H1 (cell line): ENCODE measurements around the gene PRKAG3. TPM values are rescaled to one million over a fixed set of nuclear protein-coding genes. Genes with fewer than 3 reads are reported as not detected.

Experiments
- CTCF ChIA-PET: fragments of 300-600 bp; sonication (Branson Sonifier 250); formaldehyde crosslinking; loops from one replicate; lab custom pipeline; 2021; ENCODE audit not compliant: partially characterized antibody; lab: Charles Lee
- POLR2A ChIA-PET: fragments of 300-600 bp; sonication (Branson Sonifier 250); formaldehyde crosslinking; loops from one replicate; lab custom pipeline; 2021; ENCODE audit warnings: inconsistent platforms; ENCODE audit not compliant: partially characterized antibody; lab: Charles Lee
- DNase-seq, 2 experiments: peaks; one replicate each; pipeline versions ENCODE4 v3.0.0 to v3.0.0-alpha.2; 2010 to 2022; ENCODE audit warnings: low spot score in 2 of 2, low read depth in 1 of 2, mixed read lengths in 1 of 2
- FAIRE-seq: peaks from 2 replicates; lab custom pipeline; 2011; peaks lifted over from hg19 to GRCh38; lab: Jason Lieb, UNC
- H2AFZ ChIP-seq: 2 replicates; pipeline ENCODE4 v1.8.1; 2012; ENCODE audit warnings: low read length, inconsistent platforms
- H2AK5ac ChIP-seq: 2 replicates; pipeline ENCODE4 v1.6.1; 2013; ENCODE audit warnings: low read depth, low read length
- H2BK120ac ChIP-seq: replicated peaks from 2 replicates; pipeline ENCODE3; 2013; ENCODE audit warnings: low read depth, low read length, inconsistent platforms
- H2BK12ac ChIP-seq: 2 replicates; pipeline ENCODE4 v1.6.1; 2013; ENCODE audit warnings: low read depth, low read length
- H2BK15ac ChIP-seq: 2 replicates; pipeline ENCODE4 v1.6.1; 2013; ENCODE audit warnings: low read length
- H2BK20ac ChIP-seq: 2 replicates; pipeline ENCODE4 v1.6.1; 2013; ENCODE audit warnings: low read length
- H2BK5ac ChIP-seq: 2 replicates; pipeline ENCODE4 v1.6.1; 2013; ENCODE audit warnings: low read depth, low read length
- H3K14ac ChIP-seq: 2 replicates; pipeline ENCODE4 v1.6.1; 2013; ENCODE audit warnings: inconsistent platforms; ENCODE audit not compliant: insufficient read length
- H3K18ac ChIP-seq: 2 replicates; pipeline ENCODE4 v1.6.1; 2013; ENCODE audit warnings: low read length; ENCODE audit errors: extremely low read depth
- H3K23ac ChIP-seq: 2 replicates; pipeline ENCODE4 v1.6.1; 2013; ENCODE audit warnings: inconsistent platforms; ENCODE audit not compliant: insufficient read length
- H3K23me2 ChIP-seq: 2 replicates; pipeline ENCODE4 v1.6.1; 2013; ENCODE audit warnings: low read depth, low read length
- H3K27ac ChIP-seq: 2 replicates; pipeline ENCODE4 v1.6.1; 2011; ENCODE audit warnings: low read depth, low read length, inconsistent platforms
- H3K27me3 ChIP-seq, 4 experiments: replicated peaks in 1 of 4; 1 replicate in 1 of 4; 2 replicates in 3 of 4; pipeline versions ENCODE4 v1.6.1 to v1.8.1; 2011 to 2013; ENCODE audit warnings: low read length in 3 of 4, mild to moderate bottlenecking in 3 of 4, inconsistent platforms in 2 of 4, mixed read lengths in 2 of 4, moderate library complexity in 1 of 4; ENCODE audit not compliant: control insufficient read depth in 3 of 4, insufficient read depth in 3 of 4; ENCODE audit errors: extremely low read depth in 1 of 4
- H3K36me3 ChIP-seq, 4 experiments: 2 replicates each; pipeline versions ENCODE4 v1.6.1 to v1.8.1; 2011 to 2013; ENCODE audit warnings: mild to moderate bottlenecking in 4 of 4, low read length in 3 of 4, moderate library complexity in 2 of 4, control low read depth in 1 of 4, inconsistent platforms in 1 of 4; ENCODE audit not compliant: insufficient read depth in 4 of 4, control insufficient read depth in 2 of 4
- H3K4ac ChIP-seq: replicated peaks from 2 replicates; pipeline ENCODE3; 2013; ENCODE audit warnings: low read length, low read depth, mixed read lengths, inconsistent platforms; ENCODE audit not compliant: insufficient read length
- H3K4me1 ChIP-seq, 4 experiments: replicated peaks in 1 of 4; 1 replicate in 1 of 4; 2 replicates in 3 of 4; pipeline versions ENCODE4 v1.6.1 to v1.8.1; 2011 to 2013; ENCODE audit warnings: low read length in 3 of 4, inconsistent platforms in 2 of 4, mixed read lengths in 1 of 4; ENCODE audit not compliant: insufficient read depth in 4 of 4, control insufficient read depth in 3 of 4
- H3K4me2 ChIP-seq, 2 experiments: 2 replicates each; pipeline versions ENCODE4 v1.6.1 to v1.8.1; 2011 to 2013; ENCODE audit warnings: low read depth in 2 of 2, low read length in 2 of 2, control low read depth in 1 of 2, inconsistent platforms in 1 of 2, mild to moderate bottlenecking in 1 of 2; ENCODE audit not compliant: insufficient read depth in 1 of 2
- H3K4me3 ChIP-seq, 4 experiments: fragments of 200-600, 300-600 bp in 1 of 4; sonication (generic), shearing (Covaris generic), sonication (Bioruptor Twin) in 1 of 4; 2 replicates each; pipeline versions ENCODE4 v1.5.1 to v1.8.1; 2011 to 2016; ENCODE audit warnings: low read length in 4 of 4, low read depth in 3 of 4, control low read depth in 2 of 4, inconsistent platforms in 2 of 4, mild to moderate bottlenecking in 2 of 4, mixed read lengths in 1 of 4, moderate library complexity in 1 of 4; ENCODE audit not compliant: insufficient read depth in 2 of 4; ENCODE audit errors: extremely low read depth in 1 of 4
- H3K56ac ChIP-seq: replicated peaks from 2 replicates; pipeline ENCODE3; 2013; ENCODE audit warnings: low read depth, mild to moderate bottlenecking, mixed read lengths, low read length, inconsistent platforms; ENCODE audit not compliant: insufficient read length
- H3K79me1 ChIP-seq: 2 replicates; pipeline ENCODE4 v1.6.1; 2013; ENCODE audit warnings: low read depth, low read length, control low read depth
- H3K79me2 ChIP-seq, 2 experiments: 2 replicates each; pipeline versions ENCODE4 v1.6.1 to v1.8.1; 2012 to 2013; ENCODE audit warnings: low read length in 2 of 2, mild to moderate bottlenecking in 2 of 2, inconsistent platforms in 1 of 2; ENCODE audit not compliant: insufficient read depth in 2 of 2, control insufficient read depth in 1 of 2
- H3K9ac ChIP-seq, 4 experiments: replicated peaks in 1 of 4; 1 replicate in 1 of 4; 2 replicates in 3 of 4; pipeline versions ENCODE4 v1.6.1 to v1.8.1; 2011 to 2013; ENCODE audit warnings: low read depth in 3 of 4, low read length in 3 of 4, control low read depth in 2 of 4, mild to moderate bottlenecking in 2 of 4, moderate library complexity in 2 of 4, inconsistent platforms in 1 of 4; ENCODE audit errors: extremely low read depth in 1 of 4
- H3K9me3 ChIP-seq, 2 experiments: 2 replicates each; pipeline versions ENCODE4 v1.6.1 to v1.8.1; 2012 to 2013; ENCODE audit warnings: mild to moderate bottlenecking in 2 of 2, moderate library complexity in 2 of 2, control low read depth in 1 of 2, inconsistent platforms in 1 of 2, low read depth in 1 of 2, low read length in 1 of 2, mixed read lengths in 1 of 2; ENCODE audit not compliant: insufficient read depth in 2 of 2
- H4K20me1 ChIP-seq, 2 experiments: replicated peaks in 1 of 2; 2 replicates each; pipeline versions ENCODE3 to v1.8.1; 2011 to 2013; ENCODE audit warnings: inconsistent platforms in 2 of 2, low read length in 2 of 2, mild to moderate bottlenecking in 1 of 2; ENCODE audit not compliant: insufficient read depth in 2 of 2, control insufficient read depth in 1 of 2
- H4K5ac ChIP-seq: 2 replicates; pipeline ENCODE4 v1.6.1; 2013; ENCODE audit warnings: low read length, low read depth, mixed read lengths, inconsistent platforms; ENCODE audit not compliant: insufficient read length
- H4K8ac ChIP-seq: 2 replicates; pipeline ENCODE4 v1.8.0; 2013; ENCODE audit warnings: mild to moderate bottlenecking, moderate library complexity, low read length, inconsistent platforms; ENCODE audit not compliant: insufficient read depth; ENCODE audit errors: extremely low read depth
- H4K91ac ChIP-seq: replicated peaks from 2 replicates; pipeline ENCODE3; 2013; ENCODE audit warnings: low read length, mixed read lengths, inconsistent platforms; ENCODE audit not compliant: insufficient read length
- ASH2L ChIP-seq: fragments of 200-600, 300-600 bp; sonication (generic); IDR thresholded peaks from one replicate; pipeline ENCODE4 v1.7.1; 2017; ENCODE audit warnings: low read length
- ATF3 ChIP-seq: IDR thresholded peaks from 2 replicates; pipeline ENCODE4 v1.6.1; 2011; ENCODE audit warnings: low read depth, mild to moderate bottlenecking, low read length; ENCODE audit not compliant: insufficient read depth
- CHD1 ChIP-seq: IDR thresholded peaks from 2 replicates; pipeline ENCODE4 v1.6.1; 2012; ENCODE audit warnings: low read depth, low read length, improper control_type of control experiment
- CTBP2 ChIP-seq: IDR thresholded peaks from 2 replicates; pipeline ENCODE4 v1.7.0; 2011; ENCODE audit warnings: borderline replicate concordance, mild to moderate bottlenecking, moderate library complexity, mixed read lengths, low read length; ENCODE audit not compliant: insufficient read depth, insufficient read length
- GABPA ChIP-seq: IDR thresholded peaks from 2 replicates; pipeline ENCODE4 v1.6.1; 2011; ENCODE audit warnings: mild to moderate bottlenecking, low read length, moderate library complexity, borderline replicate concordance; ENCODE audit not compliant: insufficient read depth
- GTF2F1 ChIP-seq: IDR thresholded peaks from 2 replicates; pipeline ENCODE4 v1.6.1; 2012; ENCODE audit warnings: low read depth, low read length, improper control_type of control experiment, borderline replicate concordance
- KDM5A ChIP-seq: fragments of 200-600 bp; IDR thresholded peaks from 2 replicates; pipeline ENCODE4 v1.7.1; 2012; ENCODE audit warnings: mild to moderate bottlenecking, low read length, inconsistent platforms, mixed read lengths
- RBBP5 ChIP-seq: IDR thresholded peaks from 2 replicates; pipeline ENCODE4 v1.7.1; 2012; ENCODE audit warnings: low read depth, mild to moderate bottlenecking, inconsistent platforms, low read length, moderate library complexity, borderline replicate concordance
- SIRT6 ChIP-seq: IDR thresholded peaks from one replicate; pipeline ENCODE4 v1.7.1; 2012; ENCODE audit warnings: low read length, inconsistent platforms
- SIX5 ChIP-seq: IDR thresholded peaks from 2 replicates; pipeline ENCODE4 v1.6.1; 2011; ENCODE audit warnings: mild to moderate bottlenecking, low read depth, low read length
- SP1 ChIP-seq: IDR thresholded peaks from 2 replicates; pipeline ENCODE4 v1.6.1; 2011; ENCODE audit warnings: low read depth, low read length
- USF2 ChIP-seq: IDR thresholded peaks from 2 replicates; pipeline ENCODE4 v1.6.1; 2011; ENCODE audit warnings: low read length, improper control_type of control experiment
- WGBS, 2 experiments: shearing (Covaris generic) in 1 of 2; methylation state at CpG; one replicate each; pipeline versions ENCODE4 v1.1.6 to v1.1.7; 2013 to 2015; ENCODE audit warnings: low lambda C conversion rate in 2 of 2, mixed read lengths in 2 of 2, inconsistent platforms in 1 of 2, low coverage in 1 of 2, missing lambda C conversion rate in 1 of 2; ENCODE audit not compliant: insufficient replicate concordance in 2 of 2, insufficient coverage in 1 of 2, insufficient read length in 1 of 2; ENCODE audit errors: extremely low coverage in 1 of 2, missing lambda C conversion rate in 1 of 2; 5-methylcytosine and 5-hydroxymethylcytosine counted together
- polyA plus RNA-seq, 7 experiments: library from polyadenylated mRNA; depleted of rRNA in 3 of 7; stranded (reverse) in 5 of 7; unstranded in 2 of 7; fragments of >200 nt in 5 of 7; fragments of 200-250 nt in 2 of 7; gene quantifications; 1 replicate in 5 of 7; 2 replicates in 1 of 7; 4 replicates in 1 of 7; pipeline versions ENCODE4 v1.2.1 to v1.2.3, GENCODE V29; 2011 to 2013; ENCODE audit warnings: missing spikeins in 2 of 7, mixed read lengths in 2 of 7
- total RNA-seq: library from RNA; stranded (reverse); fragmentation: NEBNext Ultra II Directional; extraction: Animal tissue kit (Norgen Biotek cat#: 25700); gene quantifications from 2 replicates; pipeline ENCODE4 v1.2.1, GENCODE V29; 2021

The PRKAG3 gene
- total and polyA plus RNA-seq, 2 of the 8 experiments (the other 6 are each of a cell fraction or from before 2014, with no cell fraction given) = not detected

- Histone ChIP-seq H2BK20ac (no peak overlapping the region), H3K56ac (no peak overlapping the region), H3K4me2 (no peak overlapping the region), H2BK5ac (no peak overlapping the region), H4K20me1 (no peaks in the 10 kb centered on the region), H3K36me3 (no peaks in the 10 kb centered on the region), H3K9ac (no peak overlapping the region), H2BK12ac (no peak overlapping the region), H4K5ac (no peak overlapping the region), H3K23me2 (peaks cover 2% of the 10 kb centered on the region; the same call in 1 of the 2 replicates), H3K18ac (no peak overlapping the region), H2AK5ac (no peak overlapping the region), H3K23ac (no peak overlapping the region), H3K14ac (no peak overlapping the region), H3K27me3 (0 out of 7 replicates have a peak, but pooled peaks cover 0 to 2% (median 0%) of the 10 kb centered on the region in 4 experiments), H3K4me1 (no peaks in the 10 kb centered on the region; a peak in 1 of 7 replicates), H3K4me3 (no peak overlapping the region), H4K91ac (no peak overlapping the region), H3K79me1 (no peaks in the 10 kb centered on the region; the same call in 1 of the 2 replicates), H3K79me2 (no peaks in the 10 kb centered on the region), H2BK120ac (no peak overlapping the region), H2BK15ac (no peak overlapping the region), H3K27ac (no peak overlapping the region; the same call in 1 of the 2 replicates), H3K4ac (no peak overlapping the region), H3K9me3 (no peaks in the 10 kb centered on the region), H4K8ac (no peak overlapping the region), H2AFZ (no peak overlapping the region)
- 86% methylated on average over 10 of the region's 10 CpGs; no CpG with 5 or more reads in 1 of the 2 experiments for whole genome bisulfite sequencing, 2 experiments
- CTCF ChIA-PET = interaction anchor here (1.3 to 2.5 kb wide), 2 partner anchors 10 to 25 kb away, joined by 4 to 7 read pairs; no protein-coding TSS in a partner anchor
- no peak for FAIRE-seq
- POLR2A ChIA-PET = interaction anchor here (0.6 to 2.3 kb wide), 2 partner anchors 11 to 154 kb away, joined by 3 to 5 read pairs; no protein-coding TSS in a partner anchor
- no peak for DNase-seq
- TF ChIP-seq GABPA (no peak), ATF3 (no peak), SIRT6 (no peak), CTBP2 (no peak), RBBP5 (no peak), GTF2F1 (no peak), SP1 (no peak), SIX5 (no peak), USF2 (no peak), CHD1 (no peak), ASH2L (no peak), KDM5A (no peak)
These were observed 4.8 kb downstream of the PRKAG3 start for GRCh38 chr2:218826791-218827190.
